Urinary bladder (tissue), 4 donors: Measurements from ENCODE around the gene SH2B3. TPM values are rescaled to one million over a fixed set of nuclear protein-coding genes. Genes with fewer than 3 reads are reported as not detected.

Experiments used
- DNase-seq: peaks from one replicate; pipeline ENCODE4 v3.0.0-alpha.2; 2015; ENCODE audit errors: extremely low spot score
- H3K27ac ChIP-seq: one replicate; pipeline ENCODE4 v1.5.1; 2013; ENCODE audit warnings: low read depth, mild to moderate bottlenecking, moderate library complexity
- H3K36me3 ChIP-seq: one replicate; pipeline ENCODE4 v1.6.1; 2013; ENCODE audit warnings: mild to moderate bottlenecking, moderate library complexity; ENCODE audit not compliant: insufficient read depth
- H3K4me1 ChIP-seq: one replicate; pipeline ENCODE4 v1.6.1; 2013; ENCODE audit warnings: mild to moderate bottlenecking, moderate library complexity; ENCODE audit not compliant: insufficient read depth
- H3K4me3 ChIP-seq: one replicate; pipeline ENCODE4 v1.5.1; 2013; ENCODE audit warnings: low read depth, low read length
- WGBS: extraction: QIAGEN DNeasy Blood & Tissue Kit; methylation state at CpG from one replicate; pipeline ENCODE4 v1.1.7; 2013; 5-methylcytosine and 5-hydroxymethylcytosine counted together
- polyA plus RNA-seq: library from polyadenylated mRNA; stranded (reverse); fragments of 200-250 nt; gene quantifications from one replicate; pipeline ENCODE4 v1.2.3, GENCODE V29; 2013
- total RNA-seq: library from RNA; depleted of rRNA; stranded (reverse); fragments of >200 nt; gene quantifications from one replicate; pipeline ENCODE4 v1.2.3, GENCODE V29; 2014
- donor health status: healthy with polysubstance abuse.
- donor health status: healthy.

SH2B3 gene
- total and polyA plus RNA-seq, 2 donors: 12.8 to 15.3 TPM

DNA sequence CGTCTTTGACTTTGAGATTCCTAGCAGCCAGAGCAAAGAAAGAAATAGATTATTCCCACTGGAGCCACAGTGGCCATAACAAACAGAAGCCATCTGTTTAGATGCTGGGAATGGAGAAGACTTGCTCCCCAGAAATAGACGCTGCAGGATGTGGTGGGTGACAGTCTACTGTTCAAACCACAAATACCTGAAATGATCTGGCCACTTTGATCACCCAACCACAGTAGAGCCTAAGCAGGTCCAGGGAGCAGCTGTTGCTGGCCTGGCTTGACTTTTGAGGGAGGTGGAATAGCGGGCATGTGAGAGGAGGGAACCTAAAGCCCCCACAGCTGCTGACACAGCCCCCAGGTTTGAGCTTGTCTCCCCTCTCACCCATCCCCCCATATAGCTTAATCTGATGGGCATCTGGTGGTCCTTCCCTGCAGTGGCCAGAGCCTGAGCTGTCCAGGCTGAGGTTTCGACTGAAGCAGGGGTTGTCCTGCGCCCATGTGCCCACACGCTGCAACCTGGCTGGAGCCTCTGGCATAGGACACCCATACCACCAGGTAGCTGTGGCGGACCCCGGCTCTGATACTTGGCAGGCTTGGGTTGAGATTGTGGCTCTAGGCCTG is 38.7 kb downstream of the SH2B3 start:
- Histone ChIP-seq H3K36me3 (peaks cover 1% of the 10 kb centered on the region), H3K4me1 (no peaks in the 10 kb centered on the region), H3K27ac (peak overlapping the region; percentile 27), H3K4me3 (no peak overlapping the region)
- 87% methylated on average over 8 of the region's 8 CpGs for WGBS
- DNase-seq: no peak

DNA sequence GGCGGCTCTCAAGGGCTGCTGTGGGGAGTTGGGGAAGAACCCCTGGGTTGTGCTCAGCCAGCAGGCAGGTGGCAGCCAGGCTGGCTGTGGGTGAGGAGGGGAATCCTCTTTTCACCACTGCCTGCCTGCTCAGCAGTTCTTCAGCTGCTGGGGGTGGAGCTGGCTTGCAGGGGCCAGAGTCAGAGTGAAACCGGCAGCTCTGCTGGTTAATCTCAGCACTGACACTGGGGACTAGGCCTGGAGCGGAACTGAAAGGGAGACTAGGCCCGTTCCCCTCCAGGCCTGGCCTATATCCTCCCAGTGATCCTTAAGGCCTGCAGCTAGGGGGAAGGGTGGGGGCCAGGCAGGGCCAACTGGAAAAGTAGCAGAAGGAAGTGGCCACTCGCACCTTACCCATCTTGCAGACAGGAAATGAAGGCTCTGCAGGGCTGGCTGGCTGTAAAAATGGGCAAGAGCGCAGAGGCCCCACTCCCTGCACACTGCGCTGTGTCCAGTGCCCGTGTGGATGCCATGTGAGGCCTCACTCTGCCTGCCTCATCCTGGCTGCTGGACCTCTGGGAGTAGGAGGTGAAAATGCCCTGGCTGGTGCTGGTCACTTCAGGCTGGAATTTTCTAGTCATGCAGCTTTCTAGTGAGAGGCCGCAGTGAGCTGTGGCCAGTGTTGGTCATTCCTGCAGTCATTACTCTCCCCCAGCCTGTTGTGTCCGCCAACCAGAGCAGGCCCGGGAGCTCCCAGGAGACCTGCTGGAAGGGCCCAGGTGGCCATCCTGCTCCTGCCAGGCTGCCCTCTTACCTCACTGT is 39.4 kb downstream of the SH2B3 start:
- no peak for DNase-seq
- H3K4me3 ChIP-seq: no peak overlapping the region
- no peaks in the 10 kb centered on the region for H3K4me1 ChIP-seq
- H3K27ac ChIP-seq: no peak overlapping the region
- peaks cover 1% of the 10 kb centered on the region for H3K36me3 ChIP-seq
- 58% methylated on average over 11 of the region's 11 CpGs for WGBS

GRCh38 chr12:111445726-111446581 is 40.2 kb downstream of the SH2B3 start:
- no peaks in the 10 kb centered on the region for H3K4me1 ChIP-seq
- no peak overlapping the region for H3K4me3 ChIP-seq
- H3K27ac ChIP-seq: no peak overlapping the region
- WGBS: 32% methylated on average over 6 of the region's 6 CpGs
- peaks cover 1% of the 10 kb centered on the region for H3K36me3 ChIP-seq
- no peak for DNase-seq

GRCh38 chr12:111446631-111447570 is 41.2 kb downstream of the SH2B3 start:
- H3K27ac ChIP-seq: no peak overlapping the region
- 85% methylated on average over 20 of the region's 20 CpGs for WGBS
- H3K36me3 ChIP-seq: peaks cover 1% of the 10 kb centered on the region
- no peak overlapping the region for H3K4me3 ChIP-seq
- H3K4me1 ChIP-seq: no peaks in the 10 kb centered on the region
- no peak for DNase-seq

DNA sequence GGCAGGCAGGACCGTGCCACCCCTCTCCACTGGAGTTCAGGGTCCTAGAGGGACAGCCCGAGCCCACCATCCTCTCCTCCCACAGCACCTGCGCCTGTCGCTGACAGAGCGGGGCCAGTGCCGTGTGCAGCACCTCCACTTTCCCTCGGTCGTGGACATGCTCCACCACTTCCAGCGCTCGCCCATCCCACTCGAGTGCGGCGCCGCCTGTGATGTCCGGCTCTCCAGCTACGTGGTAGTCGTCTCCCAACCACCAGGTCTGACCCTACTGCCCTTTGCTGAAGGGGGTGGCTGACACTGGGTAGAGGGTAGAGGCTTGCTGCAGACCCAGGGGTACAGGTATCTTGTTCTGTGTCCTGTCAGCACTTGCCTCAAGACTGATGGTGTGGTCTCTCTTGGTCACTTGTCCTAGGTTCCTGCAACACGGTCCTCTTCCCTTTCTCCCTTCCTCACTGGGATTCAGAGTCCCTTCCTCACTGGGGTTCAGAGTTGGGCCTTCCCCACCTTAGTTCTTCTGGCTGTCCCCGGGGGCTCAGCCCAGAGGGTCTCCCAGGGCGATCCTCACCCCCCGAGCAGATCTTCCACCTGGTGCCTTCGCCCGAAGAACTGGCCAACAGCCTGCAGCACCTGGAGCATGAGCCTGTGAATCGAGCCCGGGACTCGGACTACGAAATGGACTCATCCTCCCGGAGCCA is 42.0 kb downstream of the SH2B3 start:
- WGBS: 88% methylated on average over 28 of the region's 28 CpGs
- H3K4me3 ChIP-seq: no peak overlapping the region
- H3K4me1 ChIP-seq: no peaks in the 10 kb centered on the region
- peaks cover 1% of the 10 kb centered on the region for H3K36me3 ChIP-seq
- DNase-seq: no peak
- H3K27ac ChIP-seq: no peak overlapping the region

DNA sequence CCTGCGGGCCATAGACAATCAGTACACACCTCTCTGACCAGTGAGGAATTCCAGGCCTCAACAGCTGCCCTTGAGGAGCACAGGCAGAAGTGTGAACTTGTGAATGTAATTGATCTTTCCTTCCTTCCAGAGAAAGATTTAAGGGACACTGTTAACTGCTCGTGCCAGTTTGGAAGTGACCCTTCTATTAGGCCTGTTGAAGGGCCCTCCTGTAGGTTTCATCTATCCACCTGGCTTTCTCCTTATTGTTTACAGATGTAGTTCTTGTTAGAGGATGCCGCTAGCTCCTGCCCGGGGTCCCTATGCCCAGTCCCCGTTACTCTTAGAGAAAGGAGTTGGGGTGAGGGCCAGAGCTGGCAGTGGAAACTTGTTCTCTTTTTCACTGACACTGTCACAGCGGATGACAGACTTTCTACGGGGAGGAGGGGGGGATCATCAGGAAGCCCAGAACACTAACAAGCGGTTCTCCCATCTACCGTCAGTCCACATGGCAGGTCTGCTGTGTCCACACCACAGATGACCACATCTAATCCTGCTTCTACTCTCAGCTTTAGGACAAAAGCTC is 42.6 kb downstream of the SH2B3 start:
- no peaks in the 10 kb centered on the region for H3K4me1 ChIP-seq
- H3K4me3 ChIP-seq: no peak overlapping the region
- no peak overlapping the region for H3K27ac ChIP-seq
- 80% methylated on average over 9 of the region's 9 CpGs for WGBS
- no peak for DNase-seq
- peaks cover 3% of the 10 kb centered on the region for H3K36me3 ChIP-seq

DNA sequence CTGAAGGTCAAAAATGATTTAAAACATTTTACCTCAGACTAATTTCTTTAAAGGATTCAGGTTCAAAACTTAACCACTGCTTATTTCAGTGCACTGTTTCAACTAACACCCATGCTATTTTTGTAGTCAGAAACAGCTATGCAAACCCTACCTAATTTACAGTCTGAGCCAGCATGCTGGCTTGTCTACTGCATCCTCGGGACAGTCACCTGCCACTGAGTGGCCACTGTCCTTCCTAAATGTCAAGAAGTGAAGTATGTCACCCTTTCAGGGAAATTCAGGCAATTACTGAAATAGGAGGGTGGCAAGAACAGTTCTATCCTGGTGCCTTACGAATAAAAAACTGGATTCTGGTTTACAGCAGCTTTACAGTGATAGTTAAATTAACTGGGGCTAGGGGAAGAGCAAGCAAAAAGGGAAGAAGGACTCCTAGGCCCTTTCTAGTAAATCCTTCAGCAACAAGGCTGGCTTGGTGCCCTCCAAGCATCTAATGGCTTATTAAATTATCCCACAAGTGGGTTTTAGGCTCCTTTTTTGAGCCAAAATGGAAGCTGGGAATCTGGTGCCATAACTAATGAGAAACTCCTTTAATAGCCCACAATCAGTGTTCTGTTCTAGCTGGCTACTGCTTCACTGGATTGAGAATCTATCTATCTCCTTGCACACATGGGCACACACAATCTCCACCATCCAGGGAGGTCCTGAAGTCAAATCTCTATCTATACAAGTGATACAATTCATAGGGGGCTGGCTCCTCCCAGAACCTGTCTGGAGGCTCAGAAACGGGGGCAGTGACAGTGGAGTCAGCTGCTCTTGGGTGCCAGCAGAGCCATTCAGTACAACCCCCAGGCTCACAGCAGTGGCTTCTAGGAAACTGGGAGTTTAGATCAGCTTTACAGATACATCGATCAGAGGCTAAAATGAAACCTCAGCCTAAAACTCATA is 43.4 kb downstream of the SH2B3 start:
- no peak overlapping the region for H3K4me3 ChIP-seq
- no peak overlapping the region for H3K27ac ChIP-seq
- WGBS: 73% methylated on average over 4 of the region's 4 CpGs
- H3K4me1 ChIP-seq: no peaks in the 10 kb centered on the region
- no peak for DNase-seq
- peaks cover 3% of the 10 kb centered on the region for H3K36me3 ChIP-seq

DNA sequence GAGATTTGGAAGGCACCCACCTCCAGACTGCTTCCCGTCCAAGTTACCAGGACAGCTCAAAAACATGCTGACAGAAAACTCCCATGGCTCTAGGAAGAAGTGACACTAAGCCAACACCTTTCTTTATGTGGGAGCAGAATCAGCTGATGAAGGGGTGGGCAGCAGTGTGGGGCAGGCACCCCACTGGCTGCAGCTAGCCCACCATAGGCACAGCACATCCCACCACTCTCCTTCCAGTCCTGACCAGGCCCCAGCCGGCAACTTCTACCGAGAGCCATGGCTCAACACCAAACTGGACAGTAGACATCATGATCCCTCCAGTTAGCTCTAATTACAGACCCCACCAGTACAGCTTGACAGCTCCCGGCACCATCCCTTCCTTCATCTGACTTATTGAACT is 45.0 kb downstream of the SH2B3 start:
- Histone ChIP-seq H3K4me1 (no peaks in the 10 kb centered on the region), H3K36me3 (peaks cover 3% of the 10 kb centered on the region), H3K4me3 (no peak overlapping the region), H3K27ac (no peak overlapping the region)
- no peak for DNase-seq
- 81% methylated on average over 4 of the region's 4 CpGs for WGBS

GRCh38 chr12:111451232-111451631 is 45.5 kb downstream of the SH2B3 start:
- H3K36me3 ChIP-seq: peaks cover 3% of the 10 kb centered on the region
- H3K27ac ChIP-seq: no peak overlapping the region
- H3K4me1 ChIP-seq: no peaks in the 10 kb centered on the region
- no peak overlapping the region for H3K4me3 ChIP-seq
- DNase-seq: no peak
- 65% methylated on average over 1 of the region's 1 CpG for WGBS

DNA sequence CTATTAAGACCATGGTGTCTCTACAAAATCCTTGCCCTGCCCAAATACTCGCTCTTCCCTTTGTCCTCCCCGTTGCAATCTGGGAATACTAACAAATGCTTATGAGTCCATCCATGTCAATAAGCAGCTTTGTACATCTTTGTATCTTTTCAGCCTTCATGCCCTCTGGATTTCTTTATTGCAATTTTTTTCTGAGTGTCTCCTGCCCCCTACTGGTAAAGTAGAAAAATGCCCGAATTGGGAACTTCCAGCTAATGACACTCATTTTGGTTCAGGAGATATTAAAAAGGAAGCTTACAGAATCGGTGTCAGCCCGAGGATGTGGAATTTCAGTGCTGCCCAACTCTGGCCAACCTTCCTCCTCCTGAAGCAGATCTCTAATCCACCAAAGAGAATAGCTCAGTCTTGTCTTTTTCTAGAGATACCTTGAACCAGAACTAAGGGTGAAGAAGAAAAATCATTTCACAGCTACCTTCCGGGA is 46.0 kb downstream of the SH2B3 start:
- no peak for DNase-seq
- no peaks in the 10 kb centered on the region for H3K4me1 ChIP-seq
- no peak overlapping the region for H3K4me3 ChIP-seq
- H3K36me3 ChIP-seq: peaks cover 3% of the 10 kb centered on the region
- 38% methylated on average over 6 of the region's 6 CpGs for WGBS
- H3K27ac ChIP-seq: no peak overlapping the region
